SJSA1 (cell line): Measurements from ENCODE around the gene CCDC136. TPM values are rescaled to one million over a fixed set of nuclear protein-coding genes. Genes with fewer than 3 reads are reported as not detected.

Source experiments
- DNase-seq, 2 experiments: peaks; one replicate each; pipeline ENCODE4 v3.0.0-alpha.2; 2015 to 2020; ENCODE audit warnings: low spot score in 2 of 2, low read depth in 1 of 2
- H3K27ac ChIP-seq: fragments of 250-450 bp; sonication (Bioruptor Pico); 2 replicates; pipeline ENCODE4 v1.5.1; 2020; ENCODE audit warnings: mild to moderate bottlenecking, moderate library complexity
- H3K27me3 ChIP-seq: fragments of 250-450 bp; sonication (Bioruptor Pico); replicated peaks from 2 replicates; pipeline ENCODE4 v1.5.1; 2020; ENCODE audit warnings: mild to moderate bottlenecking, moderate library complexity
- H3K36me3 ChIP-seq: fragments of 250-450 bp; sonication (Bioruptor Pico); 2 replicates; pipeline ENCODE4 v1.5.1; 2020; ENCODE audit warnings: mild to moderate bottlenecking
- H3K4me1 ChIP-seq: fragments of 250-450 bp; sonication (Bioruptor Pico); replicated peaks from 2 replicates; pipeline ENCODE4 v1.6.1; 2021; ENCODE audit warnings: mild to moderate bottlenecking
- H3K4me3 ChIP-seq: fragments of 250-450 bp; sonication (Bioruptor Pico); 2 replicates; pipeline ENCODE4 v1.5.1; 2020; ENCODE audit warnings: mild to moderate bottlenecking
- H3K9me3 ChIP-seq: fragments of 250-450 bp; sonication (Bioruptor Pico); replicated peaks from 2 replicates; pipeline ENCODE4 v1.5.1; 2020; ENCODE audit warnings: mild to moderate bottlenecking
- total RNA-seq: library from RNA; depleted of rRNA; stranded (reverse); fragments of >200 nt; shearing (Covaris generic); gene quantifications from 2 replicates; pipeline ENCODE4 v1.2.3, GENCODE V29; 2014; rRNA removed

Gene CCDC136
- total RNA-seq = 1.0 and 1.8 TPM in 2 replicates

GRCh38 chr7:128791121-128791971 lies at the start of gene CCDC136:
TSS of gene CCDC136 (plus strand) at chr7:128791968. CDS start at chr7:128792412, 444 bp downstream.
- H3K36me3 ChIP-seq = no peaks in the 10 kb centered on the region
- H3K4me3 ChIP-seq = peak within 1 kb of the TSS; percentile 78
- H3K9me3 ChIP-seq = no peaks in the 10 kb centered on the region
- peaks cover 10% of the 10 kb centered on the region for H3K4me1 ChIP-seq
- DNase-seq = peak; percentile 52 to 68
- peaks cover 8% of the 10 kb centered on the region; the same call in 1 of the 2 replicates for H3K27me3 ChIP-seq
- no peak within 1 kb of the TSS for H3K27ac ChIP-seq

- Histone ChIP-seq H3K36me3 (peaks cover 74% of the 10 kb centered on the region), H3K9me3 (no peaks in the 10 kb centered on the region), H3K27ac (peak overlapping the region; percentile 91), H3K4me1 (peaks cover 56% of the 10 kb centered on the region), H3K27me3 (no peaks in the 10 kb centered on the region), H3K4me3 (no peak overlapping the region)
- DNase-seq = peak in 1 of 2 experiments; percentile 66
These were observed 49.6 kb upstream of the CCDC136 start for GRCh38 chr7:128742206-128742605.

DNA sequence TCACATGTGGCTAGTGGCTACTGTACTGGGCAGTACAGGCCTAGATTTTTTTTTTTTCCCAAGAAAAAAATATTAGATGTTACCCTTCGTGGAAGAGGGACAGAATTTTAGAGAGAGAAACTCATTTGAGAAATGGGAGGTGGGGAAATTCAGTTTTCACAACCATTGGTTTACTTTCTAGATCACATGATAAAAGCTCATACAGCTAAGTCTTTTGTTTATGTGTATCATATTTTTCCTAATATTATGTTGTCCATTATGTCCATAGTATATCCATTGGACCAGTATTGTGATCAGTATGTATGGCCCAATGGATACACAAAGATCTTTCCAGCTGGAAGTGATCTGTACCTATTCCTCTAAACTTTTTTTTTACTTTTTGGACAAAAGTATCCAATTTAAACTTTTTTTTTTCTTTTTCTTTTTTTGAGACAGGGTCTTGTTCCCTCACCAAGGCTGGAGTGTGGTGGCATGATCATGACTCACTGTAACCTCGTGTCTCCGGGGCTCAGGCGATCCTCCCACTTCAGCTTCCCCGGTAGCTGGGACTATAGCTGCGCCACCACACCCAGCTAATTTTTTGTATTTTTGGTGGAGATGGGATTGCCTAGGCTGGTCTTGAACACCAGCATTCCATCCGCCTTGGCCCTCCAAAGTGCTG lies 48.5 kb upstream of the CCDC136 start:
- Histone ChIP-seq H3K4me1 (peaks cover 46% of the 10 kb centered on the region), H3K27me3 (no peaks in the 10 kb centered on the region), H3K4me3 (no peak overlapping the region), H3K27ac (peak overlapping the region; percentile 91), H3K9me3 (no peaks in the 10 kb centered on the region), H3K36me3 (peaks cover 84% of the 10 kb centered on the region)
- no peak for DNase-seq

- peaks cover 40% of the 10 kb centered on the region for H3K4me1 ChIP-seq
- DNase-seq = no peak
- no peaks in the 10 kb centered on the region for H3K9me3 ChIP-seq
- H3K27me3 ChIP-seq = no peaks in the 10 kb centered on the region
- no peak overlapping the region for H3K4me3 ChIP-seq
- peaks cover 93% of the 10 kb centered on the region for H3K36me3 ChIP-seq
- no peak overlapping the region for H3K27ac ChIP-seq
These were observed 47.3 kb upstream of the CCDC136 start for GRCh38 chr7:128744366-128744905.

- no peak overlapping the region for H3K4me3 ChIP-seq
- H3K4me1 ChIP-seq = peaks cover 37% of the 10 kb centered on the region
- H3K9me3 ChIP-seq = no peaks in the 10 kb centered on the region
- no peak overlapping the region for H3K27ac ChIP-seq
- no peaks in the 10 kb centered on the region for H3K27me3 ChIP-seq
- H3K36me3 ChIP-seq = peaks cover 92% of the 10 kb centered on the region
- no peak for DNase-seq
These were observed 46.1 kb upstream of the CCDC136 start for GRCh38 chr7:128745706-128746105.

DNA sequence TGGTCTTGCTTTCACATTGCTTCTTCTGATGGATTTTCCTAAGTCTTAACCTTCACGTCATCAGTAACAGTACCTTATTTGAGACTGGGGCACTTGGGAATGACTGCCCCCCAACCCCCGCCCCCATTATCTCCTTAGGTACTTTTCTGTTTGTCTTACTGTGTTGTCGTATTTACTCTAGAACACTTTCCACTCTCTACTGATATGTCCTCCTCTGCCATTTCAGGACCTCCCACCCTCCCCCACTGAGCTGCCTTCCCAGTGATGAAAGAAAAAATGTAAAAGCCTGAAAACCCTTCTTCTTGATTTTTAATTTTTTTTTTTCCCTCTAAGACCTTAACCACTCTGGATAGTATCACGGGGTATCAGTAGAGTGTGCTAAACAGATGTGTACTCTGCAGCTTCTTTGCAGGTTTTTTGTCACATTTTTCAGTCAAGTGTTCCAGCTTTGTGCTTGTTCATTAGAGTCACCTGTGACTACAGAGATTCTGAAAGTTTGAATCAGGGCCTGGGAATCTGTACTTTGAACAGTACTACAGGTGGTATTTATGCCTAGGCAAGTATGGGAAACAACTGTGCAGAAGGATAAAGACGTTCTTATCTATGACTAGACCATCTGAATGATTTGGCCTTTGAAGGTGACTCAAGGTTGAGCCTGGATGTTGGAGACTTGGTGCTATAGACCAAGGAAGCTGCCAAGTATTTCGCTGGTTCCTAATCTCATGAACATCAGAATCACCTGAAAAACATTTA lies 44.3 kb upstream of the CCDC136 start:
- no peak overlapping the region for H3K27ac ChIP-seq
- no peaks in the 10 kb centered on the region for H3K9me3 ChIP-seq
- H3K4me1 ChIP-seq = peaks cover 19% of the 10 kb centered on the region
- H3K4me3 ChIP-seq = no peak overlapping the region
- DNase-seq = no peak
- H3K36me3 ChIP-seq = peaks cover 96% of the 10 kb centered on the region
- no peaks in the 10 kb centered on the region for H3K27me3 ChIP-seq

DNA sequence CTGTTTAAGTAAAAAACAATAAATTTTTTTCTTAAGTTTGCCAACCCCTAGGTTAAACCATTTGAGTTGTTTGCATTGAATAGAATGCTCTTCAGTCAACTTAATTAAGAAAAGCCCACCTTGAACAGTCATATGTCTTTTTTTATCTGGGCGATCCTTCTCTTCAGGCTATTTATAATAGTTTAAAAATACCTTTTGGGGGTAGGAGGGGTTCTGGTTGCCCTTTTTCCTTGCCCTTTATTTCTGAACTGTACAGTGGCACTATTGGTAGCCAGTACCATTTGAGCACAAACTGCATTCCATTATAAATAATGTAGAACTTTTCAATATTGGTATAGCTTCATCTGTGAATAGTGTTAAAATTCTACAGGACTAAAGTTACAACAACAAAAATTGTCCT lies 39.5 kb upstream of the CCDC136 start:
- H3K4me3 ChIP-seq = no peak overlapping the region
- no peak overlapping the region for H3K27ac ChIP-seq
- no peaks in the 10 kb centered on the region for H3K27me3 ChIP-seq
- no peaks in the 10 kb centered on the region for H3K9me3 ChIP-seq
- DNase-seq = no peak
- H3K4me1 ChIP-seq = no peaks in the 10 kb centered on the region
- H3K36me3 ChIP-seq = peaks cover 97% of the 10 kb centered on the region

GRCh38 chr7:128755075-128755818 lies 36.5 kb upstream of the CCDC136 start:
- Histone ChIP-seq H3K4me3 (no peak overlapping the region), H3K9me3 (no peaks in the 10 kb centered on the region), H3K36me3 (peaks cover 98% of the 10 kb centered on the region), H3K27me3 (no peaks in the 10 kb centered on the region), H3K4me1 (no peaks in the 10 kb centered on the region), H3K27ac (no peak overlapping the region)
- no peak for DNase-seq

DNA sequence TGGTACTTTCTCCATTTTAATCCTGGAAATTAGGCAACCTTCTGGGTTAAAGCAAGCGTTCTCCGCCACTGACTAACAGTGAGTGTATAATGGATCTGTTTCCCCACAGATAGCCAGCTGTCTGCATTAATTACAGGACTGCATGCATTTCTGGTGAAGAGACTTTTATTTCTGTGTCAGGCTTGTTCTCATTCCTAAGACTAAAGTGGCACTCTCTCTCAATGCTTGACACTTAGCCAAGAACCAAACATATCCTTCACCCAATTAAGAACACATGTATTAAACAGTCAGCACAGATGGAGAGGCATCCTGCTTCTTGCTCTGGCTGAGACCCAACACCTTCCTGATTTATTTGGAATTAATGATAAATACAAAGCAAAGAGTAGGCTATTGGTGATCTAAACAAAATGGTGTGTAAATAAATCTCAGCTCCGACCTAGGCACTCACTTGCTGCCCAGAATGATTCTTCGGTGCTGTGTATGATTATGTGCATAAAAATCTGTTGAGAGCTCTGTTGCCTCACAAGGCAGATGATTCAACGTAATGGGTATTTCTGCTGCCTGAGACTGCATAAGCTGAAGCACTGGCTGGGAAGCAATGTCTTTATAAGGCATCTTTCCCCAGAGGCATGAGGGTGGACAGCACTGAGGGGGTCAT lies 35.8 kb upstream of the CCDC136 start:
- Histone ChIP-seq H3K4me1 (no peaks in the 10 kb centered on the region), H3K27ac (no peak overlapping the region), H3K9me3 (no peaks in the 10 kb centered on the region), H3K27me3 (no peaks in the 10 kb centered on the region), H3K4me3 (no peak overlapping the region), H3K36me3 (peaks cover 98% of the 10 kb centered on the region)
- no peak for DNase-seq

DNA sequence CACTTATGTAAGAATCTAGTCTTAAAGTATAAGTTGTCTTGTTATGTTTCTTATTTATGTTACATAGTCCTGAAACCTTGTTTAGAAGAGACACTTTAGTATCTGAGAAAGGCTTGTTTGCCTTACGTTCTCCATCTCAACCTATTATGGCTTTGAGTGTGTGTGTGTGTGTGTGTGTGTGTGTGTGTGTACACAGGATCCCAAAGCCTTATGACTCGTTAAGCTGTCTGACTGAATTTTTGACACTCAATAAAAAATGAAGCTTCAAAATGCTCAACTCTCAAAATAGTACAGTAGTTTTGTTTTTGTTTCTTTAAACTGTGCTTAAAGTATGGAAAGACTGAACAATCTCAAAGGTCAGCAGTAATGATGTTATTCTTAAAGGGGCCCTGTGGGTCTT lies 34.6 kb upstream of the CCDC136 start:
- H3K4me3 ChIP-seq = no peak overlapping the region
- no peak overlapping the region for H3K27ac ChIP-seq
- DNase-seq = no peak
- H3K36me3 ChIP-seq = peaks cover 98% of the 10 kb centered on the region
- no peaks in the 10 kb centered on the region for H3K27me3 ChIP-seq
- no peaks in the 10 kb centered on the region for H3K9me3 ChIP-seq
- no peaks in the 10 kb centered on the region for H3K4me1 ChIP-seq

GRCh38 chr7:128758553-128758952 lies 33.2 kb upstream of the CCDC136 start:
- no peak overlapping the region for H3K4me3 ChIP-seq
- H3K27ac ChIP-seq = no peak overlapping the region
- DNase-seq = no peak
- no peaks in the 10 kb centered on the region for H3K9me3 ChIP-seq
- H3K36me3 ChIP-seq = peaks cover 98% of the 10 kb centered on the region
- H3K27me3 ChIP-seq = no peaks in the 10 kb centered on the region
- no peaks in the 10 kb centered on the region for H3K4me1 ChIP-seq

GRCh38 chr7:128759242-128759641 lies 32.5 kb upstream of the CCDC136 start:
- H3K9me3 ChIP-seq = no peaks in the 10 kb centered on the region
- no peak for DNase-seq
- H3K27ac ChIP-seq = no peak overlapping the region
- H3K4me1 ChIP-seq = no peaks in the 10 kb centered on the region
- no peaks in the 10 kb centered on the region for H3K27me3 ChIP-seq
- H3K36me3 ChIP-seq = peaks cover 98% of the 10 kb centered on the region
- H3K4me3 ChIP-seq = no peak overlapping the region

DNA sequence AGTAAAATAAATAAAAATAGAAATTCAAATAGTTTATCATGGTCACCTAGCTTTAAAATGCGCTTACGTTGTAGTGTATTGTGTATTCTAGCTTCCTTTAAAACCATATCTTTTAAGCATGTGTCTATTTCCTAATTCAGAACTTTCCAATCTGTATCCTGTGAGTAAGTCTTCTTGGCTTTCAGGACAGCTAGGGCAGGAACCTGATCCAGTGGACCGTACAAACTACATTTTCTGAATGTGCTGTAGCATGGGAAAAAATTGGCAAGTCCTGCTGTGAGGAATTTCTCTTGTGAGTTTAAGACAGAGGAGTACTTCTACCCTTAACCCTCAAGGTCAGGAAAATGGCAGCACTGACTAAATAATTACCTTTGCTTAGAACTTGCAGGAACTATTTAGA lies 28.2 kb upstream of the CCDC136 start:
- H3K36me3 ChIP-seq = peaks cover 100% of the 10 kb centered on the region
- DNase-seq = no peak
- H3K4me1 ChIP-seq = no peaks in the 10 kb centered on the region
- H3K4me3 ChIP-seq = no peak overlapping the region
- H3K27me3 ChIP-seq = no peaks in the 10 kb centered on the region
- H3K9me3 ChIP-seq = no peaks in the 10 kb centered on the region
- no peak overlapping the region for H3K27ac ChIP-seq
